Common myeloid progenitor, CD34-positive (primary cell): ENCODE results near the gene NMNAT2.
A peak's percentile ranks its signal among the peaks of the same experiment; 100 is the strongest.

Source experiments
- CTCF ChIA-PET: fragments of 350-600 bp; sonication (Branson Sonifier 250); formaldehyde crosslinking; loops from one replicate; lab custom pipeline; 2021; ENCODE audit warnings: antibody characterized with exemption; lab: Charles Lee
- POLR2A ChIA-PET: fragments of 350-600 bp; sonication (Branson Sonifier 250); formaldehyde crosslinking; loops from one replicate; lab custom pipeline; 2021; ENCODE audit warnings: antibody characterized with exemption; lab: Charles Lee
- DNase-seq, 3 donors: peaks; one replicate each; pipeline versions ENCODE4 v3.0.0 to v3.0.0-alpha.2; 2013
- H3K27ac ChIP-seq, 2 experiments: 1 replicate in 1 of 2; 2 replicates in 1 of 2; pipeline ENCODE4 v1.7.0; 2013; ENCODE audit warnings: inconsistent platforms in 2 of 2, low read length in 2 of 2, mild to moderate bottlenecking in 2 of 2, low read depth in 1 of 2, moderate library complexity in 1 of 2; ENCODE audit not compliant: severe bottlenecking in 2 of 2, insufficient read depth in 1 of 2, poor library complexity in 1 of 2
- H3K27me3 ChIP-seq, 5 experiments: replicated peaks in 2 of 5; 1 replicate in 3 of 5; 2 replicates in 2 of 5; pipeline versions ENCODE4 v1.6.1 to v1.7.0; 2013; ENCODE audit warnings: low read length in 4 of 5, mild to moderate bottlenecking in 2 of 5, moderate library complexity in 2 of 5, inconsistent platforms in 1 of 5; ENCODE audit not compliant: insufficient read depth in 5 of 5, control insufficient read depth in 4 of 5
- H3K36me3 ChIP-seq, 4 experiments: 1 replicate in 2 of 4; 2 replicates in 2 of 4; pipeline versions ENCODE4 v1.6.1 to v1.7.0; 2013; ENCODE audit warnings: low read length in 3 of 4, control low read depth in 1 of 4, mild to moderate bottlenecking in 1 of 4; ENCODE audit not compliant: control insufficient read depth in 4 of 4, insufficient read depth in 4 of 4
- H3K4me1 ChIP-seq, 4 experiments: 1 replicate in 3 of 4; 2 replicates in 1 of 4; pipeline versions ENCODE4 v1.6.1 to v1.7.1; 2013; ENCODE audit warnings: low read length in 3 of 4, mild to moderate bottlenecking in 3 of 4, control low read depth in 1 of 4, inconsistent platforms in 1 of 4, moderate library complexity in 1 of 4; ENCODE audit not compliant: control insufficient read depth in 4 of 4, insufficient read depth in 4 of 4; ENCODE audit errors: control extremely low read depth in 1 of 4
- H3K4me3 ChIP-seq, 7 experiments: 1 replicate in 4 of 7; 2 replicates in 3 of 7; pipeline versions ENCODE4 v1.5.1 to v1.7.0; 2013; ENCODE audit warnings: mild to moderate bottlenecking in 7 of 7, low read length in 6 of 7, moderate library complexity in 6 of 7, inconsistent platforms in 2 of 7, low read depth in 2 of 7, control low read depth in 1 of 7; ENCODE audit not compliant: insufficient read depth in 4 of 7, control insufficient read depth in 1 of 7; ENCODE audit errors: extremely low read depth in 1 of 7
- H3K9me3 ChIP-seq, 5 experiments: 1 replicate in 4 of 5; 2 replicates in 1 of 5; pipeline versions ENCODE4 v1.6.1 to v1.7.1; 2013; ENCODE audit warnings: low read length in 4 of 5, mild to moderate bottlenecking in 2 of 5, inconsistent platforms in 1 of 5, low read depth in 1 of 5, moderate library complexity in 1 of 5; ENCODE audit not compliant: control insufficient read depth in 4 of 5, insufficient read depth in 2 of 5; ENCODE audit errors: control extremely low read depth in 1 of 5
- WGBS: methylation state at CpG from one replicate; pipeline ENCODE4 v1.1.5; 2013; ENCODE audit not compliant: insufficient coverage; 5-methylcytosine and 5-hydroxymethylcytosine counted together

Gene NMNAT2

GRCh38 chr1:183368213-183369108 lies 49.7 kb downstream of the NMNAT2 start:
- 91% methylated on average over 8 of the region's 11 CpGs for WGBS
- no peak for DNase-seq
- Histone ChIP-seq H3K27me3 (peaks cover 0 to 7% (median 3%) of the 10 kb centered on the region in 5 experiments), H3K9me3 (no peaks in the 10 kb centered on the region), H3K27ac (no peak overlapping the region), H3K4me3 (no peak overlapping the region), H3K36me3 (no peaks in the 10 kb centered on the region), H3K4me1 (no peaks in the 10 kb centered on the region)
- POLR2A ChIA-PET, result no interaction called here
- CTCF ChIA-PET, result no interaction called here

GRCh38 chr1:183366116-183366515 lies 52.1 kb downstream of the NMNAT2 start:
- no peak for DNase-seq
- Histone ChIP-seq H3K4me3 (no peak overlapping the region), H3K4me1 (no peaks in the 10 kb centered on the region), H3K9me3 (no peaks in the 10 kb centered on the region), H3K27ac (no peak overlapping the region), H3K36me3 (no peaks in the 10 kb centered on the region), H3K27me3 (peaks cover 0 to 5% (median 3%) of the 10 kb centered on the region in 5 experiments)
- no CpG with 5 or more reads among the region's 1 CpG for WGBS
- CTCF ChIA-PET, result no interaction called here
- POLR2A ChIA-PET, result no interaction called here

DNA sequence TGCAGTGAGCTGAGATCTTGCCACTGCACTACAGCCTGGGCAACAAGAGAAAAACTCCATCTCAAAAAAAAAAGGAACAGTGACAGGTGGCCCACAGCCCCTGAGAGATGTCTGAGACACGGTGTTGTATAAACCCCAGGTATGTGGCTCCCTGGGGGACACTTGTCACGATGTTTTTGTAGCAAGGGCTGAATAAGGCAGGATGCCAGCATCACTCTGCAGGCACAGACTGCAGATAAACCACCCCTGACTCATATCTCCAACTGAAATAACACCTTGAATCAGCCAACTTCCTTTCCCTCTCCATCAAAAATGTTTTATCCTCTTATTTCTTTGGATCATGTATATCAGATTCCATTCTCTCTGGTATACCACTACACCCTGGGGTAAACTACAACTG lies 52.5 kb downstream of the NMNAT2 start:
- DNase-seq, result no peak
- POLR2A ChIA-PET, result no interaction called here
- Histone ChIP-seq H3K36me3 (no peaks in the 10 kb centered on the region), H3K27me3 (peaks cover 0 to 5% (median 1%) of the 10 kb centered on the region in 5 experiments), H3K4me3 (no peak overlapping the region), H3K27ac (no peak overlapping the region), H3K9me3 (no peaks in the 10 kb centered on the region), H3K4me1 (no peaks in the 10 kb centered on the region)
- CTCF ChIA-PET, result no interaction called here
- 100% methylated on average over 2 of the region's 2 CpGs for WGBS

DNA sequence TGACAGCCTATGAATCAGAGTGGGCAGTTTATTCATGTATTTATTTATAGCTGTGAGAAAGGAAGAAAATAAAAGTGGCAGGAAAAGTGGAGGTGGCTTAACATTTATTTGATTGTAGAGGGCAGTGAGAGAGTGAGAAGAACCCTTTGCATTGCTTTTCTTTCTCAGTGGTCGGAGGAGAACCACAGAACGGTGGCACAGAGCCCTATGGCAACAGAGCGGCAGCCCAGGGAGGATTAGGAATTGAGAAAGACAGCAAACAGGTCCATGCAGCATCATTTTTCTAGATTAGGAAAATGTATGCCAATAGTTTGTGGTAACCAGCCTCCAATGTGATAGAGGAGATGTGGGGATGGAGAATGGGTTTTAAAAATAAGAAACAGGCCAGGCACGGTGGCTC lies 53.1 kb downstream of the NMNAT2 start:
- Histone ChIP-seq H3K4me3 (no peak overlapping the region), H3K4me1 (no peaks in the 10 kb centered on the region), H3K9me3 (no peaks in the 10 kb centered on the region), H3K27ac (no peak overlapping the region), H3K36me3 (no peaks in the 10 kb centered on the region), H3K27me3 (peaks cover 0 to 7% (median 2%) of the 10 kb centered on the region in 5 experiments)
- DNase-seq, result no peak
- CTCF ChIA-PET, result no interaction called here
- POLR2A ChIA-PET, result no interaction called here
- WGBS, result 95% methylated on average over 4 of the region's 4 CpGs

GRCh38 chr1:183363972-183364371 lies 54.2 kb downstream of the NMNAT2 start:
- ChIA-PET CTCF (no interaction called here), POLR2A (no interaction called here)
- DNase-seq, result peak in 2 of 3 donors; percentile 11 to 24
- Histone ChIP-seq H3K9me3 (no peaks in the 10 kb centered on the region), H3K27me3 (peaks cover 0 to 7% (median 2%) of the 10 kb centered on the region in 5 experiments), H3K27ac (no peak overlapping the region), H3K36me3 (no peaks in the 10 kb centered on the region), H3K4me3 (no peak overlapping the region), H3K4me1 (no peaks in the 10 kb centered on the region)
- 100% methylated on average over 2 of the region's 3 CpGs for WGBS

GRCh38 chr1:183361081-183361480 lies 57.1 kb downstream of the NMNAT2 start:
- Histone ChIP-seq H3K4me3 (no peak overlapping the region), H3K27me3 (peaks cover 0 to 6% (median 0%) of the 10 kb centered on the region in 5 experiments), H3K4me1 (no peaks in the 10 kb centered on the region), H3K27ac (no peak overlapping the region), H3K36me3 (no peaks in the 10 kb centered on the region), H3K9me3 (no peaks in the 10 kb centered on the region)
- ChIA-PET CTCF (no interaction called here), POLR2A (no interaction called here)
- no peak for DNase-seq
- WGBS, result 85% methylated on average over 3 of the region's 4 CpGs

GRCh38 chr1:183360473-183360872 lies 57.7 kb downstream of the NMNAT2 start:
- no peaks in the 10 kb centered on the region for H3K9me3 ChIP-seq
- no peak overlapping the region for H3K4me3 ChIP-seq
- DNase-seq, result no peak
- CTCF ChIA-PET, result interaction anchor here (0.5 kb wide), 1 partner anchor 238 kb away, joined by 4 read pairs; no protein-coding TSS in a partner anchor
- WGBS, result 80% methylated on average over 5 of the region's 5 CpGs
- POLR2A ChIA-PET, result no interaction called here
- H3K36me3 ChIP-seq, result no peaks in the 10 kb centered on the region
- no peak overlapping the region for H3K27ac ChIP-seq
- no peaks in the 10 kb centered on the region for H3K4me1 ChIP-seq
- H3K27me3 ChIP-seq, result peaks cover 0 to 6% (median 0%) of the 10 kb centered on the region in 5 experiments
